ENCODE data around the gene LRRC1. TPM values are rescaled to one million over a fixed set of nuclear protein-coding genes. Genes with fewer than 3 reads are reported as not detected.
A peak's percentile ranks its signal among the peaks of the same experiment; 100 is the strongest.

LRRC1 gene
- total and polyA plus RNA-seq, 2 donors (not counting 1 experiment from before 2014, with no cell fraction given) = 3.8 to 12.1 TPM

GRCh38 chr6:53799340-53799739, 4.5 kb downstream of the LRRC1 start:
- H3K4me2 ChIP-seq (ENCODE audit: extremely low read depth, insufficient read depth, low read length) = no peak overlapping the region
- peak in 1 of 2 donors; percentile 31 for DNase-seq (ENCODE audit: low read depth in 2 of 2)
- H3K27ac ChIP-seq (ENCODE audit: insufficient read depth, low read length) = no peak overlapping the region
- no peaks in the 10 kb centered on the region for H3K9me3 ChIP-seq (ENCODE audit: control insufficient read depth, insufficient read depth, low read depth, low read length)
- H3K4me1 ChIP-seq (ENCODE audit: control insufficient read depth, extremely low read depth, insufficient read depth, low read length) = peaks cover 11% of the 10 kb centered on the region
- no peaks in the 10 kb centered on the region for H4K20me1 ChIP-seq (ENCODE audit: control insufficient read depth, extremely low read depth, insufficient read depth, low read length)
- no peak overlapping the region for H2AFZ ChIP-seq (ENCODE audit: low read length)
- no peaks in the 10 kb centered on the region for H3K27me3 ChIP-seq (ENCODE audit: control insufficient read depth, insufficient read depth, low read length)
- H3K79me2 ChIP-seq (ENCODE audit: control insufficient read depth, insufficient read depth, low read length) = peaks cover 11% of the 10 kb centered on the region
- TF ChIP-seq CTCF (conservative IDR thresholded peaks at IDR 0.05 in 1 of 2, IDR thresholded peaks at IDR 0.05 in 1 of 2; ENCODE audit: low read depth in 1 of 2, low read length in 2 of 2) = no peak
- no peak overlapping the region for H3K9ac ChIP-seq (ENCODE audit: insufficient read depth, low read length)
- H3K36me3 ChIP-seq (ENCODE audit: control insufficient read depth, insufficient read depth, low read length) = no peaks in the 10 kb centered on the region
- H3K4me3 ChIP-seq (replicated peaks in 1 of 4; ENCODE audit: control extremely low read depth in 1 of 4, insufficient read depth in 1 of 4, low read depth in 3 of 4, low read length in 4 of 4) = no peak overlapping the region

- Histone ChIP-seq H3K79me2 (ENCODE audit: control insufficient read depth, insufficient read depth, low read length) (peaks cover 3% of the 10 kb centered on the region), H3K4me1 (ENCODE audit: control insufficient read depth, extremely low read depth, insufficient read depth, low read length) (peaks cover 11% of the 10 kb centered on the region), H3K4me3 (replicated peaks in 1 of 4; ENCODE audit: control extremely low read depth in 1 of 4, insufficient read depth in 1 of 4, low read depth in 3 of 4, low read length in 4 of 4) (no peak overlapping the region), H2AFZ (ENCODE audit: low read length) (no peak overlapping the region), H3K4me2 (ENCODE audit: extremely low read depth, insufficient read depth, low read length) (no peak overlapping the region), H3K27me3 (ENCODE audit: control insufficient read depth, insufficient read depth, low read length) (no peaks in the 10 kb centered on the region), H3K27ac (ENCODE audit: insufficient read depth, low read length) (no peak overlapping the region), H3K9ac (ENCODE audit: insufficient read depth, low read length) (no peak overlapping the region), H4K20me1 (ENCODE audit: control insufficient read depth, extremely low read depth, insufficient read depth, low read length) (no peaks in the 10 kb centered on the region), H3K36me3 (ENCODE audit: control insufficient read depth, insufficient read depth, low read length) (no peaks in the 10 kb centered on the region), H3K9me3 (ENCODE audit: control insufficient read depth, insufficient read depth, low read depth, low read length) (no peaks in the 10 kb centered on the region)
- TF ChIP-seq EZH2 (IDR thresholded peaks at IDR 0.05; ENCODE audit: low read length, missing control alignments) = no peak
- TF ChIP-seq CTCF (conservative IDR thresholded peaks at IDR 0.05 in 1 of 2, IDR thresholded peaks at IDR 0.05 in 1 of 2; ENCODE audit: low read depth in 1 of 2, low read length in 2 of 2) = no peak
- DNase-seq (ENCODE audit: low read depth in 2 of 2) = no peak
Measured at GRCh38 chr6:53801022-53801421, 6.2 kb downstream of the LRRC1 start.

GRCh38 chr6:53802582-53802981, 7.8 kb downstream of the LRRC1 start:
- no peak overlapping the region for H3K27ac ChIP-seq (ENCODE audit: insufficient read depth, low read length)
- no peak overlapping the region for H3K4me2 ChIP-seq (ENCODE audit: extremely low read depth, insufficient read depth, low read length)
- peaks cover 9% of the 10 kb centered on the region for H3K4me1 ChIP-seq (ENCODE audit: control insufficient read depth, extremely low read depth, insufficient read depth, low read length)
- H3K36me3 ChIP-seq (ENCODE audit: control insufficient read depth, insufficient read depth, low read length) = no peaks in the 10 kb centered on the region
- no peak overlapping the region for H3K9ac ChIP-seq (ENCODE audit: insufficient read depth, low read length)
- H3K27me3 ChIP-seq (ENCODE audit: control insufficient read depth, insufficient read depth, low read length) = no peaks in the 10 kb centered on the region
- H2AFZ ChIP-seq (ENCODE audit: low read length) = no peak overlapping the region
- H4K20me1 ChIP-seq (ENCODE audit: control insufficient read depth, extremely low read depth, insufficient read depth, low read length) = no peaks in the 10 kb centered on the region
- TF ChIP-seq EZH2 (IDR thresholded peaks at IDR 0.05; ENCODE audit: low read length, missing control alignments) = no peak
- no peak for TF ChIP-seq CTCF (conservative IDR thresholded peaks at IDR 0.05 in 1 of 2, IDR thresholded peaks at IDR 0.05 in 1 of 2; ENCODE audit: low read depth in 1 of 2, low read length in 2 of 2)
- H3K9me3 ChIP-seq (ENCODE audit: control insufficient read depth, insufficient read depth, low read depth, low read length) = no peaks in the 10 kb centered on the region
- peaks cover under 1% of the 10 kb centered on the region for H3K79me2 ChIP-seq (ENCODE audit: control insufficient read depth, insufficient read depth, low read length)
- H3K4me3 ChIP-seq (replicated peaks in 1 of 4; ENCODE audit: control extremely low read depth in 1 of 4, insufficient read depth in 1 of 4, low read depth in 3 of 4, low read length in 4 of 4) = no peak overlapping the region
- DNase-seq (ENCODE audit: low read depth in 2 of 2) = peak in 1 of 2 donors; percentile 54

Measured in fibroblast of lung (primary cell).